Vagina (tissue), 2 donors: ENCODE results near the gene TRIB2. TPM values are rescaled to one million over a fixed set of nuclear protein-coding genes. Genes with fewer than 3 reads are reported as not detected.

Experiments
- DNase-seq, 2 donors: peaks; one replicate each; pipeline ENCODE4 v3.0.0-alpha.2; 2017; ENCODE audit errors: extremely low spot score in 2 of 2
- H3K27ac ChIP-seq: fragments of 200-600 bp; sonication (generic); one replicate; pipeline ENCODE4 v1.5.1; 2019
- H3K27me3 ChIP-seq: fragments of 200-600 bp; sonication (generic); one replicate; pipeline ENCODE4 v1.5.1; 2019
- H3K36me3 ChIP-seq, 2 donors: fragments of 200-600 bp; sonication (generic); one replicate each; pipeline ENCODE4 v1.5.1; 2017 to 2019
- H3K4me1 ChIP-seq: fragments of 200-600 bp; sonication (generic); one replicate; pipeline ENCODE4 v1.5.1; 2019
- H3K4me3 ChIP-seq, 2 donors: fragments of 200-600 bp; sonication (generic); 1 replicate in 1 of 2; 2 replicates in 1 of 2; pipeline ENCODE4 v1.5.1; 2016 to 2019
- H3K9me3 ChIP-seq: fragments of 200-600 bp; sonication (generic); one replicate; pipeline ENCODE4 v1.5.1; 2019
- CTCF ChIP-seq, 3 experiments: fragments of 450-650 bp in 2 of 3; fragments of 200-600 bp in 1 of 3; sonication (generic) in 1 of 3; IDR thresholded peaks; one replicate each; pipeline ENCODE4 v1.5.1; 2017 to 2019; ENCODE audit warnings: antibody characterized with exemption in 3 of 3, mild to moderate bottlenecking in 2 of 3, moderate library complexity in 2 of 3
- POLR2A ChIP-seq, 2 donors: fragments of 450-650 bp; IDR thresholded peaks; one replicate each; pipeline ENCODE4 v1.6.1; 2017; ENCODE audit warnings: antibody characterized with exemption in 2 of 2, mild to moderate bottlenecking in 2 of 2, moderate library complexity in 2 of 2
- POLR2AphosphoS5 ChIP-seq, 2 donors: sonication (generic); formaldehyde crosslinking; IDR thresholded peaks; one replicate each; pipeline ENCODE4 v1.9.0; 2017; ENCODE audit warnings: antibody characterized with exemption in 2 of 2, mild to moderate bottlenecking in 2 of 2, low read depth in 1 of 2; ENCODE audit not compliant: insufficient read depth in 1 of 2
- intact Hi-C: fragments of 100-400 bp; cut with DNase I; formaldehyde crosslinking; loops from one replicate; pipeline ENCODE4 v1.15.1; 2023
- total RNA-seq: library from RNA; depleted of rRNA; stranded (reverse); fragments of >200 nt; gene quantifications from one replicate; pipeline ENCODE4 v1.2.3, GENCODE V29; 2016

TRIB2 gene
- total RNA-seq, 1 donor from 2014 or later = 64.8 TPM

DNA sequence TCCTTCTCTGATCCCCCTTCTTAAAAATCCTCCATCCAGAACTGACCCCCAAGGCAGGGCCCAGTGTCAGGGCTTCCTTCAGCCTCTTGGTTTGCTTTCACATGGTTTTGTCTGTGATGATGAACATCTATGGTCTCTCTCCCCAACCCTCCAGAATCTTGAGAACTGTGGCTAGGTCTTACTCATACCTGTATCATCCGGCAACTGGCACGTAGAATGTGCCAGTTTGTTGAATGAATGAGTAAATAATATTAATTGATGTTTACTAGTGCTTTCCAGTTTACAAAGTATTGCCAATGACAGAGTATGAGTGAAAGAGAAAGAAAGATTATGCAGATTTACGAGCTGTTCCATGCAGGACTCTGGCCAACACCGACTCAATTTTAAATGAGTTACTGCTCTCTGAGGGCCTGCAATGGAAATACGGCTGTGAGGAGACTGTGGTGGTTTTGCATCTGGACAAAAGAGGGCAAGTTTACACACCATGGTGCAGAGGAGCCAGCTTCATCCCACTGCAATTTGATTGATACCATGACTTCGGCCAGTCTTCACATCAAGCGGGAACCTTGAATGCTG is 29.9 kb upstream of the TRIB2 start:
- Histone ChIP-seq H3K27ac (no peak overlapping the region), H3K9me3 (no peaks in the 10 kb centered on the region), H3K4me1 (peaks cover 15% of the 10 kb centered on the region), H3K36me3 (no peaks in the 10 kb centered on the region), H3K27me3 (no peaks in the 10 kb centered on the region), H3K4me3 (no peak overlapping the region)
- intact Hi-C loops = no loop called here
- TF ChIP-seq POLR2A (IDR thresholded peaks at IDR 0.05) (no peak), POLR2AphosphoS5 (IDR thresholded peaks at IDR 0.05; ENCODE audit: insufficient read depth in 1 of 2, low read depth in 1 of 2) (no peak), CTCF (IDR thresholded peaks at IDR 0.05) (no peak)
- no peak for DNase-seq

GRCh38 chr2:12688091-12688490 is 28.6 kb upstream of the TRIB2 start:
- intact Hi-C loops = no loop called here
- TF ChIP-seq POLR2AphosphoS5 (IDR thresholded peaks at IDR 0.05; ENCODE audit: insufficient read depth in 1 of 2, low read depth in 1 of 2) (no peak), CTCF (IDR thresholded peaks at IDR 0.05) (no peak), POLR2A (IDR thresholded peaks at IDR 0.05) (no peak)
- Histone ChIP-seq H3K4me3 (no peak overlapping the region), H3K36me3 (no peaks in the 10 kb centered on the region), H3K27me3 (no peaks in the 10 kb centered on the region), H3K27ac (no peak overlapping the region), H3K4me1 (peaks cover 15% of the 10 kb centered on the region), H3K9me3 (no peaks in the 10 kb centered on the region)
- DNase-seq = no peak

DNA sequence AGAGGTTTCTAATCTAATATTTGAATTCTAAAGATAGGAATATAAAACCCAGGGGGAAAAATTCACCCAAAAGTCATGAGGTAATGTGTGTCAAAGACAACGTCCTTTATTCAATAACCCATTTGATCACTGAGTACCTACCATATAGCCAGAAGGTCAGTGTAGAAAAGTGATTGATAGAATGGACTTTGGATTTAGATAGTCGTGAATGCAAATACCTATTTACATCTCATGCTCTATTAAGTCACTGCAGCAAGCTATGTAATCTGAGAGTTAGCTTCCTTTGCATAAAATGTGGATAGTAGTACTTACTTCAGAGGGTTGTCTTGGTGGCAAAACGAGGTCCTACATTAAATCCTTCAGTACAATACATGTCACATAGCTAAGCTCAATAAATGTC is 27.8 kb upstream of the TRIB2 start:
- Histone ChIP-seq H3K4me3 (no peak overlapping the region), H3K27ac (no peak overlapping the region), H3K4me1 (peaks cover 13% of the 10 kb centered on the region), H3K9me3 (no peaks in the 10 kb centered on the region), H3K27me3 (no peaks in the 10 kb centered on the region), H3K36me3 (no peaks in the 10 kb centered on the region)
- no peak for TF ChIP-seq POLR2AphosphoS5 (IDR thresholded peaks at IDR 0.05; ENCODE audit: insufficient read depth in 1 of 2, low read depth in 1 of 2)
- no peak for TF ChIP-seq CTCF (IDR thresholded peaks at IDR 0.05)
- TF ChIP-seq POLR2A (IDR thresholded peaks at IDR 0.05) = no peak
- no peak for DNase-seq
- intact Hi-C loops = no loop called here

DNA sequence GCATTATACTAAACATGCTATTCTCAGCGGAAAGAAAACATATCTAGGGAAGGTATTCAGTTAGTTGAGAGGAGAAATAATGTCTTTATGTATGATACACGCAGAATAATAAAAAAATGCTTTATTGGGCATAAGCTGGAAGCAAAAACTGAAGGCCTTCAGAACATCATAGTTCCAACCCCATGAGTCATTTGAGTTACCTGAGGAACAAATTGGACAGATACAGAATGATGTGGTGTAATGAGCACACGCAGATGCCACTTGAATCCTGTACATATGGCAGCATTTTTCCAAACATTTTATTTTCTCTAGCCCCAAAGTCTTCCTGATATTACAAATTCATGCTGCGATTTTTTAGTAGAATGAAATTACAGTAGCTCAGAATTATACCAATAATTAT is 23.2 kb upstream of the TRIB2 start:
- Histone ChIP-seq H3K4me3 (no peak overlapping the region), H3K27ac (no peak overlapping the region), H3K27me3 (no peaks in the 10 kb centered on the region), H3K36me3 (no peaks in the 10 kb centered on the region), H3K9me3 (no peaks in the 10 kb centered on the region), H3K4me1 (no peaks in the 10 kb centered on the region)
- DNase-seq = no peak
- intact Hi-C loops = no loop called here
- TF ChIP-seq POLR2AphosphoS5 (IDR thresholded peaks at IDR 0.05; ENCODE audit: insufficient read depth in 1 of 2, low read depth in 1 of 2) = no peak

DNA sequence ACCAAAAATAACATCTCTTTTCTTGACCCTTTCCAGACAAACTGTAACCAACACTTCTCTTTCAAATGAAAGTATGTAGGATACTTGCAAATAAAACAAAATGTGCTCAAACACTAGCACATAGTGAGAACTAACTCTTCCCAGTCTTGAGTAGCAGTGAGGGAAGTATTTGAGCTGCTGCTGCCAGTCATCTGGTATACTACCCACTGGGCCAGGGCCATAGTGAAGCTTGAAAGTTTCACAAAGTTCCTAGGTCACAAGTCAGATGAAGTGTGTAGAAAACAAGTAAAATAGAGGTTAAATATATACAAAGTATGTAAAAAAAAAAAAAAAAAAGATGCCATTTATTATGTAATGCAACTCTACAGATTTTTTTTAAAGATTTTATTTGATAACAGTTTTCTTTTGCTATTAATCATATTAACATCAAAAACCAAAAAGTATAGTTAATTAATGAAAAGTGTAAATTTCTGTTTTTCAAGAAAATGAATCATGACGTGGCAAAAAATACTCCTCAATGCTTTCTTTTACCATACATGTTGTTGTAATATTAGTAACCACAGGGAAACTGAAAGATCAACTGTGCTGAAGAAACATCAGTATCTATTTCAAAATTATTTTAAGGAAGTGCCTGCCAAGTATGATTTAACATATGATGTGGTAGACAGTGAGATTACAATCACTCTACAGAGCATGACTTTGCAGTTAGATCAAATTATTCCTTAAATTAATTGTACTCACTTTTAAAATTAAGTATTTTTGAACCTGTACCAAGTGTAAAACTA is 21.6 kb upstream of the TRIB2 start:
- intact Hi-C loops = no loop called here
- Histone ChIP-seq H3K27me3 (no peaks in the 10 kb centered on the region), H3K27ac (no peak overlapping the region), H3K4me1 (no peaks in the 10 kb centered on the region), H3K9me3 (no peaks in the 10 kb centered on the region), H3K36me3 (no peaks in the 10 kb centered on the region), H3K4me3 (no peak overlapping the region)
- DNase-seq = no peak
- TF ChIP-seq POLR2AphosphoS5 (IDR thresholded peaks at IDR 0.05; ENCODE audit: insufficient read depth in 1 of 2, low read depth in 1 of 2) (no peak), CTCF (IDR thresholded peaks at IDR 0.05) (no peak), POLR2A (IDR thresholded peaks at IDR 0.05) (no peak)
